ENCODE measurements around the gene MYO3B. TPM values are rescaled to one million over a fixed set of nuclear protein-coding genes. Genes with fewer than 3 reads are reported as not detected.

MYO3B gene
- total and polyA plus RNA-seq, 8 donors = 1.3 to 4.1 (median 2.6) TPM; not detected in 1

DNA sequence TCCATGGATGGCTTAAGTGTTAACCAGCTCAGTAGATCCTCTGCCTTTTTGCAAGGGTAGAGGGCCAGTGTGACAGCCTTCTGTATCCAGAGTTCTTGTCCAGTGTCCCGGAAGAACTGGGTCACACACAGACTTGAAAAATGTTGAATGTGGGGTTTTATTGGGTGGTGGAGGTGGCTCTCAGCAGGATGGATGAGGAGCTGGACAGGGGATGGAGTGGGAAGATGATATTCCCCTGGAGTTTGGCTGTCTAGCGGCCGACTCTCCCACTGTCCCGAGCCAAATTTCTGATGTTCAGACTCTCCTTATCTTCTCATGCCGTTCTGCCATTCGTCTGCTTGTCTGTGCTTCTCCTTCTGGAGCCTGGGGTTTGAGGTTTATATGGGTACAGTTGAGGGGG, 72.6 kb downstream of the MYO3B start:
- ATAC-seq (no peak), DNase-seq (no peak)
- Histone ChIP-seq H3K9me3 (no peaks in the 10 kb centered on the region), H3K36me3 (no peaks in the 10 kb centered on the region), H3K27ac (no peak overlapping the region), H3K4me3 (no peak overlapping the region), H3K27me3 (no peaks in the 10 kb centered on the region), H3K4me1 (no peaks in the 10 kb centered on the region)
- TF ChIP-seq, protein P1, sequence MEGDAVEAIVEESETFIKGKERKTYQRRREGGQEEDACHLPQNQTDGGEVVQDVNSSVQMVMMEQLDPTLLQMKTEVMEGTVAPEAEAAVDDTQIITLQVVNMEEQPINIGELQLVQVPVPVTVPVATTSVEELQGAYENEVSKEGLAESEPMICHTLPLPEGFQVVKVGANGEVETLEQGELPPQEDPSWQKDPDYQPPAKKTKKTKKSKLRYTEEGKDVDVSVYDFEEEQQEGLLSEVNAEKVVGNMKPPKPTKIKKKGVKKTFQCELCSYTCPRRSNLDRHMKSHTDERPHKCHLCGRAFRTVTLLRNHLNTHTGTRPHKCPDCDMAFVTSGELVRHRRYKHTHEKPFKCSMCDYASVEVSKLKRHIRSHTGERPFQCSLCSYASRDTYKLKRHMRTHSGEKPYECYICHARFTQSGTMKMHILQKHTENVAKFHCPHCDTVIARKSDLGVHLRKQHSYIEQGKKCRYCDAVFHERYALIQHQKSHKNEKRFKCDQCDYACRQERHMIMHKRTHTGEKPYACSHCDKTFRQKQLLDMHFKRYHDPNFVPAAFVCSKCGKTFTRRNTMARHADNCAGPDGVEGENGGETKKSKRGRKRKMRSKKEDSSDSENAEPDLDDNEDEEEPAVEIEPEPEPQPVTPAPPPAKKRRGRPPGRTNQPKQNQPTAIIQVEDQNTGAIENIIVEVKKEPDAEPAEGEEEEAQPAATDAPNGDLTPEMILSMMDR (IDR thresholded peaks at IDR 0.05) = no peak
- intact Hi-C loops (cut with DNase I) = no loop called here

DNA sequence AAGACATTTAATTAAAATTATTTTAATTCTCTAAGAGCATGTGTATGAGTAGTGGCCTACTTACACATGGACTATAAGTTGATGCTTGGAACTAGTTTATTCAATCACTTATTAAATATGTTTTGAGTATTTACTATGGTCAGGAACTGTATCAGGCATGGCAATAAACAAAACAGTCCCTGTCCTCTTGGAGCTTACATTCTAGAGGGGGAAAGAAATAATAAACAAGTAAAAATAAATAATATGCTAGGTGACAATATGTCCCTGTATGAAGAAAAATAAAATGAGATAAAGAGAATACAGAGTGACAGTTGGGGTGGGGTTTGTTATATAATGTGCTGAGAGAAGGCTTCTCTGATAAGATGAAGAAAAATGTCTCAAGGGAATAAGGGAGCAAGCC, 74.5 kb downstream of the MYO3B start:
- TF ChIP-seq, protein P1 (IDR thresholded peaks at IDR 0.05) = no peak
- Histone ChIP-seq H3K27me3 (no peaks in the 10 kb centered on the region), H3K4me3 (no peak overlapping the region), H3K9me3 (no peaks in the 10 kb centered on the region), H3K36me3 (no peaks in the 10 kb centered on the region), H3K4me1 (no peaks in the 10 kb centered on the region), H3K27ac (no peak overlapping the region)
- ATAC-seq (no peak), DNase-seq (no peak)
- intact Hi-C loops (cut with DNase I) = no loop called here

DNA sequence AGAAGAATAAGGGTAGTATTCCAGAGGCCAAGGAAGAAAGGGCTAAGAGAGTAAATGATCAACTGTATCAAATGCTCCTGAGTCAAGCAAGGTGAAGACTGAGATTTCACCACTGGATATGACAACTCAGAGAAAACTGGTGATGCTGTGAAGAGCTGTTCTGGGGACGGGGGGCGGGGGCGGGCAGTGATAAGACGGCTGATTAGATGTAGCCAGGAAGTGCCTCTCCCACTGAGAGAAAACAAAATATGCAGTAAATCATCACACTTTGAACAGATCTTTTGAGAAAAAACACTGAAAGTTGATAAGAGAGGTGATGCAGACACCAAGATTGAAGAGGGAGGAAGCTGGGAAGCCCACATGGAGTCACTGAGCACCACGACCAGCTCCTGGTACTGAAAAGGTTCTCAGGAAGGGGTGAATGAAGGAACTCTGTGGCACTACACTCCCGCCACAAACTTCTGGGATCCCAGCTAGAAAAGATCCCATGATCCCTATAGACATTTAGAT, 75.8 kb downstream of the MYO3B start:
- TF ChIP-seq, protein P1 (IDR thresholded peaks at IDR 0.05) = no peak
- Histone ChIP-seq H3K36me3 (no peaks in the 10 kb centered on the region), H3K4me3 (no peak overlapping the region), H3K4me1 (no peaks in the 10 kb centered on the region), H3K27ac (no peak overlapping the region), H3K27me3 (no peaks in the 10 kb centered on the region), H3K9me3 (no peaks in the 10 kb centered on the region)
- no peak for ATAC-seq
- intact Hi-C loops (cut with DNase I) = no loop called here
- no peak for DNase-seq

DNA sequence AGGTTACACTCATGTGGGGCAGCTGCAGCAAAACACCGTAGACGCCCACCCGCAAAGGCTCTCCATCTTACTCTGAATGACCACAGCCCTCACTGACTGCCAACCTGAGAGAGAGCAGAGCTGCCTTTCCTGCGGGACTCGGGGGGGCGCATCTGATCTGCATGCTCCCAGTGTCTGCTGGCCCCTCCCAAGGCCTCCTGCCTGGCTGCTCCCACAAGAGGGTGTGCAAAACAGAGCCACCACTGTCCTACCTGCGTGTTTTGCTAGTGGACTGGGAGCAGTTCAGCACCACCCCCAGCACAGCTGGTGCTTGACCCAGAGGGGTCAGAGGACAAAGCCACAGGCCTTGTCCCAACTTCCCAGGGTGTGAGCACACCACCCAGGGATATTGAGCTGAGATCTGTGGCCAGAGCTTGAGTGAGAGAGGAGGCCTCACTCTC, 76.4 kb downstream of the MYO3B start:
- H3K27me3 ChIP-seq = no peaks in the 10 kb centered on the region
- intact Hi-C loops (cut with DNase I) = no loop called here
- H3K4me3 ChIP-seq = no peak overlapping the region
- TF ChIP-seq, protein P1 (IDR thresholded peaks at IDR 0.05) = no peak
- H3K36me3 ChIP-seq = no peaks in the 10 kb centered on the region
- ATAC-seq (no peak), DNase-seq (no peak)
- no peaks in the 10 kb centered on the region for H3K4me1 ChIP-seq
- H3K9me3 ChIP-seq = peaks cover 0 to 2% of the 10 kb centered on the region in 2 donors
- H3K27ac ChIP-seq = no peak overlapping the region

DNA sequence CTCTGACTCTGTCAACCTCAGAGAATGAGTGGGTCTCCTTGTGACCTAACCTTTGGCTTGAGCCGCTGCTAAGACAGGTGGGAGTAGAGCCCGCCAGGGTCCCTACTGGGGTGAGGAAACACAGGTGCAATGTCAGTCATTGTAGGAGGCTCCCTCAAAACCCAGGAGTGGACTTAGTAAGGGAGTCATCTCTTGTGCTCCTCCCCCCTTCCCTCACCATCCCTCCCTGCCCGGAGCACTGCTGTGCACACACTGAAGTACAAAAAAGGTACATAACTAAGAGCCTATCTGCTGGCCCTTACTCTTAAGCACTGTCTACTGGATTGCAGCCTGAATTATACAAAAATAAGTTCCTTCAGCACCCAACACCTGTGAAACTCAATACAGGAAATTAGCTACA, 77.2 kb downstream of the MYO3B start:
- Histone ChIP-seq H3K27ac (no peak overlapping the region), H3K9me3 (peaks cover 0 to 5% of the 10 kb centered on the region in 2 donors), H3K4me1 (no peaks in the 10 kb centered on the region), H3K4me3 (no peak overlapping the region), H3K27me3 (no peaks in the 10 kb centered on the region), H3K36me3 (no peaks in the 10 kb centered on the region)
- ATAC-seq (no peak), DNase-seq (no peak)
- intact Hi-C loops (cut with DNase I) = no loop called here
- TF ChIP-seq, protein P1 (IDR thresholded peaks at IDR 0.05) = no peak

Measured in left lung (tissue), 10 donors.